Measurements from ENCODE around the gene UGGT2. TPM values are rescaled to one million over a fixed set of nuclear protein-coding genes. Genes with fewer than 3 reads are reported as not detected.

The UGGT2 gene
- total and polyA plus RNA-seq, 9 of the 15 experiments (the other 6 are each of a cell fraction or from before 2014, with no cell fraction given), result 3.5 to 24.5 (median 18.3) TPM

DNA sequence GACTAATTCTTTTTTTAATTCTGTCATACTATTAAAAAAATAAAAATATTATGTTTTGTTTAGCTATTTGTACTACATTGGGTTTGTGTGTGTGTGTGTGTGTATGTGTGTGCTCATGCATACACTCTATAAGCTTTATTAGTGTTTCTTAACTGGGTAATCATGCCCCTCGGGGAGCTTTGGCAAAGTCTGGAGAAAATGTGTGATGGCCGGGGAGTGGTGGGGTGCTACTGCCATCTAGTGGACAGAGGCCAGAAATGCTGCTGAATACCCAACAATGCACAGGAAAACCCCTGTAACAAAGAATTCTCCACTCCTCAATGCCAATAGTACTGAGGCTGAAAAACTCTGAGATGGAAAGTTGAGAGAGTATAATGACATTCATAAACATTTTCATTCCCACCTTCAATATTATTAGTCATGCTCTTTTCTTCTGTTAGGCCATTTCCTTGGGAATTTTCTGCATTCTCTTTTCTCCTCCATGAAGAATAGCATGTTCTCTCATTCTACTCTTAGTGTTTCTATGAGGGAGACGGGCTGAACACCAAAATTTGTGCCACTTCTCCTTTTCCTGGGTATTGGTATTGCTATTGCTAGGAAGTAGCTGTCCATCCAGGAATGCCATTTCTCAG is 219.0 kb downstream of the UGGT2 start (continued):
- TF ChIP-seq, protein P1, sequence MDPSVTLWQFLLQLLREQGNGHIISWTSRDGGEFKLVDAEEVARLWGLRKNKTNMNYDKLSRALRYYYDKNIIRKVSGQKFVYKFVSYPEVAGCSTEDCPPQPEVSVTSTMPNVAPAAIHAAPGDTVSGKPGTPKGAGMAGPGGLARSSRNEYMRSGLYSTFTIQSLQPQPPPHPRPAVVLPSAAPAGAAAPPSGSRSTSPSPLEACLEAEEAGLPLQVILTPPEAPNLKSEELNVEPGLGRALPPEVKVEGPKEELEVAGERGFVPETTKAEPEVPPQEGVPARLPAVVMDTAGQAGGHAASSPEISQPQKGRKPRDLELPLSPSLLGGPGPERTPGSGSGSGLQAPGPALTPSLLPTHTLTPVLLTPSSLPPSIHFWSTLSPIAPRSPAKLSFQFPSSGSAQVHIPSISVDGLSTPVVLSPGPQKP (CRISPR knock-in tag; IDR thresholded peaks at IDR 0.05), result no peak
- no peak for TF ChIP-seq ZNF41 (CRISPR knock-in tag; conservative IDR thresholded peaks at IDR 0.05)
- TF ChIP-seq, protein P2, sequence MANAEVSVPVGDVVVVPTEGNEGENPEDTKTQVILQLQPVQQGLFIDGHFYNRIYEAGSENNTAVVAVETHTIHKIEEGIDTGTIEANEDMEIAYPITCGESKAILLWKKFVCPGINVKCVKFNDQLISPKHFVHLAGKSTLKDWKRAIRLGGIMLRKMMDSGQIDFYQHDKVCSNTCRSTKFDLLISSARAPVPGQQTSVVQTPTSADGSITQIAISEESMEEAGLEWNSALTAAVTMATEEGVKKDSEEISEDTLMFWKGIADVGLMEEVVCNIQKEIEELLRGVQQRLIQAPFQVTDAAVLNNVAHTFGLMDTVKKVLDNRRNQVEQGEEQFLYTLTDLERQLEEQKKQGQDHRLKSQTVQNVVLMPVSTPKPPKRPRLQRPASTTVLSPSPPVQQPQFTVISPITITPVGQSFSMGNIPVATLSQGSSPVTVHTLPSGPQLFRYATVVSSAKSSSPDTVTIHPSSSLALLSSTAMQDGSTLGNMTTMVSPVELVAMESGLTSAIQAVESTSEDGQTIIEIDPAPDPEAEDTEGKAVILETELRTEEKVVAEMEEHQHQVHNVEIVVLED (CRISPR knock-in tag; IDR thresholded peaks at IDR 0.05), result no peak
- TF ChIP-seq, protein P3, sequence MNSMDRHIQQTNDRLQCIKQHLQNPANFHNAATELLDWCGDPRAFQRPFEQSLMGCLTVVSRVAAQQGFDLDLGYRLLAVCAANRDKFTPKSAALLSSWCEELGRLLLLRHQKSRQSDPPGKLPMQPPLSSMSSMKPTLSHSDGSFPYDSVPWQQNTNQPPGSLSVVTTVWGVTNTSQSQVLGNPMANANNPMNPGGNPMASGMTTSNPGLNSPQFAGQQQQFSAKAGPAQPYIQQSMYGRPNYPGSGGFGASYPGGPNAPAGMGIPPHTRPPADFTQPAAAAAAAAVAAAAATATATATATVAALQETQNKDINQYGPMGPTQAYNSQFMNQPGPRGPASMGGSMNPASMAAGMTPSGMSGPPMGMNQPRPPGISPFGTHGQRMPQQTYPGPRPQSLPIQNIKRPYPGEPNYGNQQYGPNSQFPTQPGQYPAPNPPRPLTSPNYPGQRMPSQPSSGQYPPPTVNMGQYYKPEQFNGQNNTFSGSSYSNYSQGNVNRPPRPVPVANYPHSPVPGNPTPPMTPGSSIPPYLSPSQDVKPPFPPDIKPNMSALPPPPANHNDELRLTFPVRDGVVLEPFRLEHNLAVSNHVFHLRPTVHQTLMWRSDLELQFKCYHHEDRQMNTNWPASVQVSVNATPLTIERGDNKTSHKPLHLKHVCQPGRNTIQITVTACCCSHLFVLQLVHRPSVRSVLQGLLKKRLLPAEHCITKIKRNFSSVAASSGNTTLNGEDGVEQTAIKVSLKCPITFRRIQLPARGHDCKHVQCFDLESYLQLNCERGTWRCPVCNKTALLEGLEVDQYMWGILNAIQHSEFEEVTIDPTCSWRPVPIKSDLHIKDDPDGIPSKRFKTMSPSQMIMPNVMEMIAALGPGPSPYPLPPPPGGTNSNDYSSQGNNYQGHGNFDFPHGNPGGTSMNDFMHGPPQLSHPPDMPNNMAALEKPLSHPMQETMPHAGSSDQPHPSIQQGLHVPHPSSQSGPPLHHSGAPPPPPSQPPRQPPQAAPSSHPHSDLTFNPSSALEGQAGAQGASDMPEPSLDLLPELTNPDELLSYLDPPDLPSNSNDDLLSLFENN (IDR thresholded peaks at IDR 0.05; ENCODE audit: low read depth in 2 of 2, low read length in 2 of 2), result no peak
- TF ChIP-seq, protein P4, sequence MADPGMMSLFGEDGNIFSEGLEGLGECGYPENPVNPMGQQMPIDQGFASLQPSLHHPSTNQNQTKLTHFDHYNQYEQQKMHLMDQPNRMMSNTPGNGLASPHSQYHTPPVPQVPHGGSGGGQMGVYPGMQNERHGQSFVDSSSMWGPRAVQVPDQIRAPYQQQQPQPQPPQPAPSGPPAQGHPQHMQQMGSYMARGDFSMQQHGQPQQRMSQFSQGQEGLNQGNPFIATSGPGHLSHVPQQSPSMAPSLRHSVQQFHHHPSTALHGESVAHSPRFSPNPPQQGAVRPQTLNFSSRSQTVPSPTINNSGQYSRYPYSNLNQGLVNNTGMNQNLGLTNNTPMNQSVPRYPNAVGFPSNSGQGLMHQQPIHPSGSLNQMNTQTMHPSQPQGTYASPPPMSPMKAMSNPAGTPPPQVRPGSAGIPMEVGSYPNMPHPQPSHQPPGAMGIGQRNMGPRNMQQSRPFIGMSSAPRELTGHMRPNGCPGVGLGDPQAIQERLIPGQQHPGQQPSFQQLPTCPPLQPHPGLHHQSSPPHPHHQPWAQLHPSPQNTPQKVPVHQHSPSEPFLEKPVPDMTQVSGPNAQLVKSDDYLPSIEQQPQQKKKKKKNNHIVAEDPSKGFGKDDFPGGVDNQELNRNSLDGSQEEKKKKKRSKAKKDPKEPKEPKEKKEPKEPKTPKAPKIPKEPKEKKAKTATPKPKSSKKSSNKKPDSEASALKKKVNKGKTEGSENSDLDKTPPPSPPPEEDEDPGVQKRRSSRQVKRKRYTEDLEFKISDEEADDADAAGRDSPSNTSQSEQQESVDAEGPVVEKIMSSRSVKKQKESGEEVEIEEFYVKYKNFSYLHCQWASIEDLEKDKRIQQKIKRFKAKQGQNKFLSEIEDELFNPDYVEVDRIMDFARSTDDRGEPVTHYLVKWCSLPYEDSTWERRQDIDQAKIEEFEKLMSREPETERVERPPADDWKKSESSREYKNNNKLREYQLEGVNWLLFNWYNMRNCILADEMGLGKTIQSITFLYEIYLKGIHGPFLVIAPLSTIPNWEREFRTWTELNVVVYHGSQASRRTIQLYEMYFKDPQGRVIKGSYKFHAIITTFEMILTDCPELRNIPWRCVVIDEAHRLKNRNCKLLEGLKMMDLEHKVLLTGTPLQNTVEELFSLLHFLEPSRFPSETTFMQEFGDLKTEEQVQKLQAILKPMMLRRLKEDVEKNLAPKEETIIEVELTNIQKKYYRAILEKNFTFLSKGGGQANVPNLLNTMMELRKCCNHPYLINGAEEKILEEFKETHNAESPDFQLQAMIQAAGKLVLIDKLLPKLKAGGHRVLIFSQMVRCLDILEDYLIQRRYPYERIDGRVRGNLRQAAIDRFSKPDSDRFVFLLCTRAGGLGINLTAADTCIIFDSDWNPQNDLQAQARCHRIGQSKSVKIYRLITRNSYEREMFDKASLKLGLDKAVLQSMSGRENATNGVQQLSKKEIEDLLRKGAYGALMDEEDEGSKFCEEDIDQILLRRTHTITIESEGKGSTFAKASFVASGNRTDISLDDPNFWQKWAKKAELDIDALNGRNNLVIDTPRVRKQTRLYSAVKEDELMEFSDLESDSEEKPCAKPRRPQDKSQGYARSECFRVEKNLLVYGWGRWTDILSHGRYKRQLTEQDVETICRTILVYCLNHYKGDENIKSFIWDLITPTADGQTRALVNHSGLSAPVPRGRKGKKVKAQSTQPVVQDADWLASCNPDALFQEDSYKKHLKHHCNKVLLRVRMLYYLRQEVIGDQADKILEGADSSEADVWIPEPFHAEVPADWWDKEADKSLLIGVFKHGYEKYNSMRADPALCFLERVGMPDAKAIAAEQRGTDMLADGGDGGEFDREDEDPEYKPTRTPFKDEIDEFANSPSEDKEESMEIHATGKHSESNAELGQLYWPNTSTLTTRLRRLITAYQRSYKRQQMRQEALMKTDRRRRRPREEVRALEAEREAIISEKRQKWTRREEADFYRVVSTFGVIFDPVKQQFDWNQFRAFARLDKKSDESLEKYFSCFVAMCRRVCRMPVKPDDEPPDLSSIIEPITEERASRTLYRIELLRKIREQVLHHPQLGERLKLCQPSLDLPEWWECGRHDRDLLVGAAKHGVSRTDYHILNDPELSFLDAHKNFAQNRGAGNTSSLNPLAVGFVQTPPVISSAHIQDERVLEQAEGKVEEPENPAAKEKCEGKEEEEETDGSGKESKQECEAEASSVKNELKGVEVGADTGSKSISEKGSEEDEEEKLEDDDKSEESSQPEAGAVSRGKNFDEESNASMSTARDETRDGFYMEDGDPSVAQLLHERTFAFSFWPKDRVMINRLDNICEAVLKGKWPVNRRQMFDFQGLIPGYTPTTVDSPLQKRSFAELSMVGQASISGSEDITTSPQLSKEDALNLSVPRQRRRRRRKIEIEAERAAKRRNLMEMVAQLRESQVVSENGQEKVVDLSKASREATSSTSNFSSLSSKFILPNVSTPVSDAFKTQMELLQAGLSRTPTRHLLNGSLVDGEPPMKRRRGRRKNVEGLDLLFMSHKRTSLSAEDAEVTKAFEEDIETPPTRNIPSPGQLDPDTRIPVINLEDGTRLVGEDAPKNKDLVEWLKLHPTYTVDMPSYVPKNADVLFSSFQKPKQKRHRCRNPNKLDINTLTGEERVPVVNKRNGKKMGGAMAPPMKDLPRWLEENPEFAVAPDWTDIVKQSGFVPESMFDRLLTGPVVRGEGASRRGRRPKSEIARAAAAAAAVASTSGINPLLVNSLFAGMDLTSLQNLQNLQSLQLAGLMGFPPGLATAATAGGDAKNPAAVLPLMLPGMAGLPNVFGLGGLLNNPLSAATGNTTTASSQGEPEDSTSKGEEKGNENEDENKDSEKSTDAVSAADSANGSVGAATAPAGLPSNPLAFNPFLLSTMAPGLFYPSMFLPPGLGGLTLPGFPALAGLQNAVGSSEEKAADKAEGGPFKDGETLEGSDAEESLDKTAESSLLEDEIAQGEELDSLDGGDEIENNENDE (IDR thresholded peaks at IDR 0.05; ENCODE audit: low read depth, low read length), result no peak
- TF ChIP-seq ZNF324 (CRISPR knock-in tag; IDR thresholded peaks at IDR 0.05), result no peak
- TF ChIP-seq WHSC1 (IDR thresholded peaks at IDR 0.05; ENCODE audit: low read length), result no peak
